GM12891 (cell line): Measurements from ENCODE around the gene MRPL43.

Experiments used
- POLR2A ChIP-seq: IDR thresholded peaks from 2 replicates; pipeline ENCODE4 v1.6.1; 2011; ENCODE audit warnings: low read depth, low read length, control low read depth
- POLR2AphosphoS5 ChIP-seq: IDR thresholded peaks from 2 replicates; pipeline ENCODE4 v1.6.1; 2011; ENCODE audit warnings: low read depth, low read length, control low read depth
- SPI1 ChIP-seq: IDR thresholded peaks from 2 replicates; pipeline ENCODE4 v1.6.1; 2011; ENCODE audit warnings: low read depth, low read length, control low read depth

DNA sequence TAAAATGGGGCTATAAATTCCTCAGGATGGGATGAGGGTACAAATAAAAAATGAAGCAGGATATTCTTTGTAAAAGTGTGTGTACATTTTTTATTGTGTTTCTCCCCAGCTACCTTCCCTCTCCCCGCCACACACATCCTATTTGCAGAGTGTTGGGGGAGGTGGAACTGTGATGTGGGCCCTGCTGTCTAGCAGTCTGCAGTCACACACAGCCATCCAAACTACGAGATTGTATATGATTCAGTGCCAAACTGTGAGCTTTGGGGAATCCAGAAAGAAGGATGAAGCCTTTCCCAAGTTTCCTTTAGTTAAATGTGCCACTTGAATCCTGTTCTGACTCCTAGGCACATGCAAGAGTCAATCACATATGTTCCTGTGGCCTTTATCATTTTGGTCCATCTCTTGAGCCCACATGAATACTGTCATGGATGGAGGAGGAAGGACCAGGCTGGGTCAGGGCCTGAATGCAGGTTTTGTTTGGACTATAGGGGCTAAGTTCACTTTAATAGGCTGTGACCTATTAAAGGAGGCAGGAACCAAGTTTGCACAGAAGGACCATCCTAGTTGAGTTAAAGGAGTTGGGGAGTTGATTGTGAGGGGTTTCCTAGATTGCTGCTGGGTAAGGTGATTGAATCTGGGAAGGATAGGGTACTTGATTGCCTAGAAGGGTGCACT lies 19.1 kb downstream of the MRPL43 start:
- no peak for TF ChIP-seq POLR2AphosphoS5
- no peak for TF ChIP-seq POLR2A
- no peak for TF ChIP-seq SPI1
